Limb (tissue), 2 donors: ENCODE results near the gene DDX18.
"Not testable (repeated sequence)": the region's sequence is repeated elsewhere in the genome, so short reads cannot be mapped to it uniquely, and the experiment has no call there.

ENCODE experiments used
- DNase-seq, 2 donors: peaks; one replicate each; pipeline ENCODE4 v3.0.0-alpha.2; 2016; ENCODE audit errors: extremely low spot score in 2 of 2

The DDX18 gene

GRCh38 chr2:117814417-117815264 is at the start of gene DDX18:
Gene DDX18 (plus strand): TSS chr2:117814691. CDS start chr2:117814778, 87 bp downstream.
- peak; percentile 98 to 99 for DNase-seq

GRCh38 chr2:117770730-117771129 is 43.8 kb upstream of the DDX18 start:
- DNase-seq, result no peak

- peak in 1 of 2 donors; percentile 48 for DNase-seq
Measured at GRCh38 chr2:117771969-117772630, 42.4 kb upstream of the DDX18 start.

- no peak for DNase-seq
Measured at GRCh38 chr2:117774716-117775115, 39.8 kb upstream of the DDX18 start.

- DNase-seq, result no peak
Measured at GRCh38 chr2:117775703-117776219, 38.7 kb upstream of the DDX18 start.

- no peak for DNase-seq
Measured at GRCh38 chr2:117776888-117777287, 37.6 kb upstream of the DDX18 start.

- DNase-seq, result peak; percentile 25 to 35
Measured at GRCh38 chr2:117785740-117786139, 28.8 kb upstream of the DDX18 start.

GRCh38 chr2:117786520-117786919 is 28.0 kb upstream of the DDX18 start:
- DNase-seq, result no peak

- no peak for DNase-seq
Measured at GRCh38 chr2:117789505-117789904, 25.0 kb upstream of the DDX18 start.

GRCh38 chr2:117794668-117795067 is 19.8 kb upstream of the DDX18 start:
- DNase-seq, result no peak

GRCh38 chr2:117801826-117802225 is 12.7 kb upstream of the DDX18 start:
- DNase-seq, result no peak

- DNase-seq, result not testable (repeated sequence)
Measured at GRCh38 chr2:117803644-117804325, 10.7 kb upstream of the DDX18 start.

- DNase-seq, result no peak
Measured at GRCh38 chr2:117812443-117812842, 2.0 kb upstream of the DDX18 start.

- no peak for DNase-seq
Measured at GRCh38 chr2:117815946-117816345, 1.5 kb downstream of the DDX18 start.

GRCh38 chr2:117818921-117819320 is 4.4 kb downstream of the DDX18 start:
- DNase-seq, result no peak

- no peak for DNase-seq
Measured at GRCh38 chr2:117820444-117820843, 6.0 kb downstream of the DDX18 start.

GRCh38 chr2:117825437-117825836 is 10.9 kb downstream of the DDX18 start:
- no peak for DNase-seq

GRCh38 chr2:117827464-117827863 is 13.0 kb downstream of the DDX18 start:
- not testable (repeated sequence) for DNase-seq

- DNase-seq, result no peak
Measured at GRCh38 chr2:117828870-117829269, 14.4 kb downstream of the DDX18 start.

- DNase-seq, result no peak
Measured at GRCh38 chr2:117832332-117832731, 17.8 kb downstream of the DDX18 start.

GRCh38 chr2:117832905-117833613 is 18.6 kb downstream of the DDX18 start:
- DNase-seq, result peak; percentile 15 to 54
